Measurements from ENCODE around the gene CRYBG3.

CRYBG3 gene

GRCh38 chr3:97994328-97994945 lies 172.6 kb downstream of the CRYBG3 start:
- TF ChIP-seq ZFX (IDR thresholded peaks at IDR 0.05), result no peak
- no peak for TF ChIP-seq CTCF (conservative IDR thresholded peaks at IDR 0.05)
- H3K27ac ChIP-seq, result peak overlapping the region; percentile 17; the same call in 1 of the 2 replicates

All from C4-2B (cell line).